GM12892 (cell line): ENCODE results near the gene GNG13.

Experiments used
- POLR2A ChIP-seq: IDR thresholded peaks from 2 replicates; pipeline ENCODE4 v1.6.1; 2011; ENCODE audit warnings: low read depth, low read length, control low read depth
- POLR2AphosphoS5 ChIP-seq: IDR thresholded peaks from 2 replicates; pipeline ENCODE4 v1.6.1; 2011; ENCODE audit warnings: low read depth, low read length, control low read depth
- TAF1 ChIP-seq: IDR thresholded peaks from 2 replicates; pipeline ENCODE4 v1.6.1; 2011; ENCODE audit warnings: low read depth, mild to moderate bottlenecking, control low read depth, low read length, borderline replicate concordance

DNA sequence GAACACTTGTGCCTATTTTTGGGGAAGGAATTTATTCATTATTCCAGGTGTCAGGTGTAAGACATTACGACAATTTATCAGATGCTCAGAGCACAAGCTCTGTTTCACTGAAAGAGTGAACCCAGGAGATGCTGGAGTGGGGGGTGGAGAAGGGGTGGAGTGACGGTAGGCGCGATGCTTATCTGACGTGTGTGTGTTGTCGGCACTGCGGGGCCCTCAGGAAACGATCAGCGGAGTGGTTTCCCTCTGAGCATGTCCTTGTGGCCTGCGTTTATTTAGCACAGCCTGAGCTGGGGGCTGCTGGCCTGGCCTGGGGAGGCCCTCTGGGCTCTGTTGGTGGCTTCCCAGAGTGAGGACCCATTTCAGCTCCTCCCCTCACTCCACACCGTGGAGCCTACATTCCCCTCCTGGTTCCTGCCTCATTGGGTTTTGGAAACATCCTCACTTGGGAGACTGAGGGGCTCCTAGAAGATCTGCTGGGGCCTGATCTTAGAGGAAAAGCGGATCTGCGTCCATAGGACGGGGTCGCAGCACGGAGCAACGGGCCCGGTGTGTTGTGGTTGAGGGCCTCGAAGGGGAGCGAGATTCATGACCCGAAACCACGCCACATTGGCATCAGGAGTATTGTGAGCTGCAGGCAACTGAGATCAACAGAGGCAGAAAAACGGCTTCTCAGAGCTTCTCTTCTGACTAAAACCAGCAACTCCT is 19.0 kb upstream of the GNG13 start:
- TF ChIP-seq POLR2A (no peak), POLR2AphosphoS5 (no peak), TAF1 (no peak)
